Measurements from ENCODE around the gene PPP1R15B.

DNA sequence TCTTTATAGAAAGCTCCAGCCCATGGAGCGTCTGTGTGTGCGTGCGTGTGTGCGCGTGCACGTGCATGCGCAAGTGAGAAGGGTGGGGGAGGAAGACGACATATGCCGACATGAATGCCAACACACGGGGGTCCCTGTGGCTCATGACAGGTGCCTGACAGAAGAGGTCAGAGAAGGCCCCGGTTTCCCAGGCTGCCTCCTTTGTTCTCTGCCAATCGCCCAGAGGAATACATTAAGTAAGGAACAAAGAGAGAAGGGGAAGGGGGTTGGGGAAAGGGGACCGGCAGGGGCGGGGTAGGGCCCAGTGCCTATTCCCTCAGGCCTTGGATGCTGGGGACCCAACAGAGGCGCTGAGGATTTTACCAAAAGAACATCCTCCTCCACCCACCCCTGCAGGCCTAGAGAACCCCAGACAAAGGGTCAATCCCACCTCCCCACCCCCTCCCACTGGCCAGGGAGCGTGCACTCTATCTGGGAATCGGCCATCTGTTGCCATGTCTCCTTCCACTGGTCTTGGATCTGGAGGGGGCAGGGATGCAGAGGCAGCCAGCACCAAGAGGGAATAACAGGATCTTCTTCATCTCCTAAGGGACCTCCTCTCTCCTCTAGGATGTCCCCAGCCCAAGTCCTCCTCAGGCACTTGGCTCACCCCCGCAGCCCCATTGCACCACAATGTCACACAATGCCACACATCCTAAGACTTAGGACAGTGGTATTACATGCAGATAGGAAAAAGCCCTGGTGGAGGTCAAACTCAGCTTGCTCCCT is 43.6 kb upstream of the PPP1R15B start:
- TF ChIP-seq JUND (IDR thresholded peaks at IDR 0.05) (no peak), POLR2A (IDR thresholded peaks at IDR 0.05; ENCODE audit: borderline replicate concordance, extremely low read depth, insufficient read depth, insufficient read length) (no peak), CEBPB (IDR thresholded peaks at IDR 0.05; ENCODE audit: low read depth) (no peak), ELF1 (IDR thresholded peaks at IDR 0.05; ENCODE audit: borderline replicate concordance, low read depth) (no peak), EZH2phosphoT487 (IDR thresholded peaks at IDR 0.05; ENCODE audit: borderline replicate concordance) (no peak), EZH2 (IDR thresholded peaks at IDR 0.05) (no peak), ZFX (IDR thresholded peaks at IDR 0.05) (no peak), EGR1 (IDR thresholded peaks at IDR 0.05; ENCODE audit: low read depth) (no peak), SIN3A (IDR thresholded peaks at IDR 0.05; ENCODE audit: low read depth) (no peak), YY1 (IDR thresholded peaks at IDR 0.05; ENCODE audit: extremely low read depth, insufficient replicate concordance, low read depth, low read length) (no peak)
- TF ChIP-seq, protein P1, sequence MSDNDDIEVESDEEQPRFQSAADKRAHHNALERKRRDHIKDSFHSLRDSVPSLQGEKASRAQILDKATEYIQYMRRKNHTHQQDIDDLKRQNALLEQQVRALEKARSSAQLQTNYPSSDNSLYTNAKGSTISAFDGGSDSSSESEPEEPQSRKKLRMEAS (IDR thresholded peaks at IDR 0.05) = no peak
- TF ChIP-seq, protein P2, sequence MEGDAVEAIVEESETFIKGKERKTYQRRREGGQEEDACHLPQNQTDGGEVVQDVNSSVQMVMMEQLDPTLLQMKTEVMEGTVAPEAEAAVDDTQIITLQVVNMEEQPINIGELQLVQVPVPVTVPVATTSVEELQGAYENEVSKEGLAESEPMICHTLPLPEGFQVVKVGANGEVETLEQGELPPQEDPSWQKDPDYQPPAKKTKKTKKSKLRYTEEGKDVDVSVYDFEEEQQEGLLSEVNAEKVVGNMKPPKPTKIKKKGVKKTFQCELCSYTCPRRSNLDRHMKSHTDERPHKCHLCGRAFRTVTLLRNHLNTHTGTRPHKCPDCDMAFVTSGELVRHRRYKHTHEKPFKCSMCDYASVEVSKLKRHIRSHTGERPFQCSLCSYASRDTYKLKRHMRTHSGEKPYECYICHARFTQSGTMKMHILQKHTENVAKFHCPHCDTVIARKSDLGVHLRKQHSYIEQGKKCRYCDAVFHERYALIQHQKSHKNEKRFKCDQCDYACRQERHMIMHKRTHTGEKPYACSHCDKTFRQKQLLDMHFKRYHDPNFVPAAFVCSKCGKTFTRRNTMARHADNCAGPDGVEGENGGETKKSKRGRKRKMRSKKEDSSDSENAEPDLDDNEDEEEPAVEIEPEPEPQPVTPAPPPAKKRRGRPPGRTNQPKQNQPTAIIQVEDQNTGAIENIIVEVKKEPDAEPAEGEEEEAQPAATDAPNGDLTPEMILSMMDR (IDR thresholded peaks at IDR 0.05 in 2 of 3, conservative IDR thresholded peaks at IDR 0.05 in 1 of 3; ENCODE audit: borderline replicate concordance in 1 of 3, insufficient read depth in 1 of 3, low read depth in 2 of 3, low read length in 2 of 3) = no peak
- TF ChIP-seq, protein P3, sequence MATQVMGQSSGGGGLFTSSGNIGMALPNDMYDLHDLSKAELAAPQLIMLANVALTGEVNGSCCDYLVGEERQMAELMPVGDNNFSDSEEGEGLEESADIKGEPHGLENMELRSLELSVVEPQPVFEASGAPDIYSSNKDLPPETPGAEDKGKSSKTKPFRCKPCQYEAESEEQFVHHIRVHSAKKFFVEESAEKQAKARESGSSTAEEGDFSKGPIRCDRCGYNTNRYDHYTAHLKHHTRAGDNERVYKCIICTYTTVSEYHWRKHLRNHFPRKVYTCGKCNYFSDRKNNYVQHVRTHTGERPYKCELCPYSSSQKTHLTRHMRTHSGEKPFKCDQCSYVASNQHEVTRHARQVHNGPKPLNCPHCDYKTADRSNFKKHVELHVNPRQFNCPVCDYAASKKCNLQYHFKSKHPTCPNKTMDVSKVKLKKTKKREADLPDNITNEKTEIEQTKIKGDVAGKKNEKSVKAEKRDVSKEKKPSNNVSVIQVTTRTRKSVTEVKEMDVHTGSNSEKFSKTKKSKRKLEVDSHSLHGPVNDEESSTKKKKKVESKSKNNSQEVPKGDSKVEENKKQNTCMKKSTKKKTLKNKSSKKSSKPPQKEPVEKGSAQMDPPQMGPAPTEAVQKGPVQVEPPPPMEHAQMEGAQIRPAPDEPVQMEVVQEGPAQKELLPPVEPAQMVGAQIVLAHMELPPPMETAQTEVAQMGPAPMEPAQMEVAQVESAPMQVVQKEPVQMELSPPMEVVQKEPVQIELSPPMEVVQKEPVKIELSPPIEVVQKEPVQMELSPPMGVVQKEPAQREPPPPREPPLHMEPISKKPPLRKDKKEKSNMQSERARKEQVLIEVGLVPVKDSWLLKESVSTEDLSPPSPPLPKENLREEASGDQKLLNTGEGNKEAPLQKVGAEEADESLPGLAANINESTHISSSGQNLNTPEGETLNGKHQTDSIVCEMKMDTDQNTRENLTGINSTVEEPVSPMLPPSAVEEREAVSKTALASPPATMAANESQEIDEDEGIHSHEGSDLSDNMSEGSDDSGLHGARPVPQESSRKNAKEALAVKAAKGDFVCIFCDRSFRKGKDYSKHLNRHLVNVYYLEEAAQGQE (IDR thresholded peaks at IDR 0.05; ENCODE audit: low read depth) = no peak
- TF ChIP-seq, protein P4, sequence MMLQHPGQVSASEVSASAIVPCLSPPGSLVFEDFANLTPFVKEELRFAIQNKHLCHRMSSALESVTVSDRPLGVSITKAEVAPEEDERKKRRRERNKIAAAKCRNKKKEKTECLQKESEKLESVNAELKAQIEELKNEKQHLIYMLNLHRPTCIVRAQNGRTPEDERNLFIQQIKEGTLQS (IDR thresholded peaks at IDR 0.05) = no peak

Data from HCT116 (cell line).